Immature natural killer cell (primary cell): ENCODE data around the gene SERPINA3. TPM values are rescaled to one million over a fixed set of nuclear protein-coding genes. Genes with fewer than 3 reads are reported as not detected.
"Not testable (repeated sequence)": the region's sequence is repeated elsewhere in the genome, so short reads cannot be mapped to it uniquely, and the experiment has no call there.

Experiments used
- DNase-seq, 3 donors: peaks; one replicate each; pipeline ENCODE4 v3.0.0; 2022; ENCODE audit warnings: mixed read lengths in 1 of 3
- H3K27ac Mint-ChIP-seq, 6 donors: one replicate each; pipeline ENCODE4 v1.8.0; 2020; ENCODE audit warnings: mixed read lengths in 6 of 6, mild to moderate bottlenecking in 5 of 6, inconsistent platforms in 4 of 6, moderate library complexity in 3 of 6
- H3K27me3 Mint-ChIP-seq, 3 donors: one replicate each; pipeline ENCODE4 v1.8.0; 2020 to 2021; ENCODE audit warnings: low read depth in 3 of 3, mild to moderate bottlenecking in 3 of 3, mixed read lengths in 3 of 3, moderate library complexity in 3 of 3, inconsistent platforms in 1 of 3
- H3K36me3 Mint-ChIP-seq, 3 donors: one replicate each; pipeline ENCODE4 v1.8.0; 2020; ENCODE audit warnings: mixed read lengths in 3 of 3, inconsistent platforms in 2 of 3, mild to moderate bottlenecking in 2 of 3
- H3K4me1 Mint-ChIP-seq, 2 donors: one replicate each; pipeline ENCODE4 v1.8.0; 2020; ENCODE audit warnings: inconsistent platforms in 2 of 2, mild to moderate bottlenecking in 2 of 2, mixed read lengths in 2 of 2, moderate library complexity in 1 of 2
- H3K4me3 Mint-ChIP-seq, 5 donors: one replicate each; pipeline ENCODE4 v1.8.0; 2020; ENCODE audit warnings: mild to moderate bottlenecking in 5 of 5, mixed read lengths in 5 of 5, inconsistent platforms in 3 of 5, moderate library complexity in 3 of 5
- H3K9me3 Mint-ChIP-seq, 6 donors: one replicate each; pipeline ENCODE4 v1.8.0; 2020; ENCODE audit warnings: mild to moderate bottlenecking in 6 of 6, mixed read lengths in 6 of 6, inconsistent platforms in 4 of 6, moderate library complexity in 3 of 6
- polyA plus RNA-seq, 3 donors: library from polyadenylated mRNA; unstranded; fragments of 300-500 nt; fragmentation: Illumina TruSeq; gene quantifications; one replicate each; pipeline ENCODE4 v1.2.3, GENCODE V29; 2021

SERPINA3 gene
- polyA plus RNA-seq, 3 donors from 2014 or later: not detected

- H3K27me3 Mint-ChIP-seq: peaks cover 2 to 4% (median 3%) of the 10 kb centered on the region in 3 donors
- no peak overlapping the region for H3K4me3 Mint-ChIP-seq
- no peaks in the 10 kb centered on the region for H3K4me1 Mint-ChIP-seq
- peaks cover 0 to 2% (median 0%) of the 10 kb centered on the region in 6 donors for H3K9me3 Mint-ChIP-seq
- no peak overlapping the region for H3K27ac Mint-ChIP-seq
- no peak for DNase-seq
- H3K36me3 Mint-ChIP-seq: no peaks in the 10 kb centered on the region
These were observed 36.2 kb upstream of the SERPINA3 start for GRCh38 chr14:94575730-94576585.

GRCh38 chr14:94577472-94577871, 34.7 kb upstream of the SERPINA3 start:
- not testable (repeated sequence) for H3K27me3 Mint-ChIP-seq, H3K4me3 Mint-ChIP-seq, H3K9me3 Mint-ChIP-seq, H3K27ac Mint-ChIP-seq, DNase-seq, H3K36me3 Mint-ChIP-seq, H3K4me1 Mint-ChIP-seq

- DNase-seq: no peak
- Mint-ChIP-seq H3K27ac (no peak overlapping the region), H3K4me3 (no peak overlapping the region), H3K36me3 (no peaks in the 10 kb centered on the region), H3K4me1 (no peaks in the 10 kb centered on the region), H3K27me3 (peaks cover 1 to 2% (median 2%) of the 10 kb centered on the region in 3 donors), H3K9me3 (no peaks in the 10 kb centered on the region)
These were observed 33.5 kb upstream of the SERPINA3 start for GRCh38 chr14:94578712-94579111.

- Mint-ChIP-seq H3K9me3 (no peaks in the 10 kb centered on the region), H3K36me3 (no peaks in the 10 kb centered on the region), H3K27ac (no peak within 1 kb of the TSS), H3K27me3 (peaks cover 0 to 4% (median 0%) of the 10 kb centered on the region in 3 donors), H3K4me1 (no peaks in the 10 kb centered on the region), H3K4me3 (no peak within 1 kb of the TSS)
- DNase-seq: no peak
These were observed 30.8 kb upstream of the SERPINA3 start, which contains the start of gene SERPINA5 for GRCh38 chr14:94581127-94581999. SERPINA5 (plus strand) TSS chr14:94581426; CDS start chr14:94587363, 5,937 bp downstream.

GRCh38 chr14:94582199-94582750, 29.9 kb upstream of the SERPINA3 start:
- no peaks in the 10 kb centered on the region for H3K9me3 Mint-ChIP-seq
- DNase-seq: no peak
- H3K4me1 Mint-ChIP-seq: no peaks in the 10 kb centered on the region
- H3K4me3 Mint-ChIP-seq: no peak overlapping the region
- peaks cover 0 to 4% (median 0%) of the 10 kb centered on the region in 3 donors for H3K27me3 Mint-ChIP-seq
- no peak overlapping the region for H3K27ac Mint-ChIP-seq
- no peaks in the 10 kb centered on the region for H3K36me3 Mint-ChIP-seq

- no peak for DNase-seq
- H3K27me3 Mint-ChIP-seq: peaks cover 0 to 4% (median 0%) of the 10 kb centered on the region in 3 donors
- no peaks in the 10 kb centered on the region for H3K9me3 Mint-ChIP-seq
- H3K36me3 Mint-ChIP-seq: no peaks in the 10 kb centered on the region
- H3K4me1 Mint-ChIP-seq: no peaks in the 10 kb centered on the region
- H3K4me3 Mint-ChIP-seq: no peak overlapping the region
- H3K27ac Mint-ChIP-seq: no peak overlapping the region
These were observed 29.3 kb upstream of the SERPINA3 start for GRCh38 chr14:94582851-94583250.

- no peak overlapping the region for H3K4me3 Mint-ChIP-seq
- H3K9me3 Mint-ChIP-seq: no peaks in the 10 kb centered on the region
- DNase-seq: no peak
- H3K27ac Mint-ChIP-seq: no peak overlapping the region
- H3K27me3 Mint-ChIP-seq: peaks cover 0 to 4% (median 0%) of the 10 kb centered on the region in 3 donors
- no peaks in the 10 kb centered on the region for H3K4me1 Mint-ChIP-seq
- H3K36me3 Mint-ChIP-seq: no peaks in the 10 kb centered on the region
These were observed 28.6 kb upstream of the SERPINA3 start for GRCh38 chr14:94583557-94583956.

GRCh38 chr14:94584591-94585280, 27.5 kb upstream of the SERPINA3 start:
- DNase-seq: no peak
- no peaks in the 10 kb centered on the region for H3K4me1 Mint-ChIP-seq
- H3K9me3 Mint-ChIP-seq: no peaks in the 10 kb centered on the region
- no peaks in the 10 kb centered on the region for H3K36me3 Mint-ChIP-seq
- H3K27me3 Mint-ChIP-seq: peaks cover 0 to 4% (median 0%) of the 10 kb centered on the region in 3 donors
- H3K27ac Mint-ChIP-seq: no peak overlapping the region
- no peak overlapping the region for H3K4me3 Mint-ChIP-seq

GRCh38 chr14:94586635-94587034, 25.6 kb upstream of the SERPINA3 start:
- no peak overlapping the region for H3K27ac Mint-ChIP-seq
- no peaks in the 10 kb centered on the region for H3K36me3 Mint-ChIP-seq
- H3K9me3 Mint-ChIP-seq: no peaks in the 10 kb centered on the region
- no peak for DNase-seq
- H3K4me1 Mint-ChIP-seq: no peaks in the 10 kb centered on the region
- peaks cover 0 to 3% (median 0%) of the 10 kb centered on the region in 3 donors for H3K27me3 Mint-ChIP-seq
- H3K4me3 Mint-ChIP-seq: no peak overlapping the region

- Mint-ChIP-seq H3K4me1 (no peaks in the 10 kb centered on the region), H3K4me3 (no peak overlapping the region), H3K27me3 (peaks cover 0 to 3% (median 0%) of the 10 kb centered on the region in 3 donors), H3K27ac (no peak overlapping the region), H3K9me3 (no peaks in the 10 kb centered on the region), H3K36me3 (no peaks in the 10 kb centered on the region)
- DNase-seq: no peak
These were observed 23.9 kb upstream of the SERPINA3 start for GRCh38 chr14:94588311-94588710.

GRCh38 chr14:94591073-94591472, 21.1 kb upstream of the SERPINA3 start:
- no peaks in the 10 kb centered on the region for H3K9me3 Mint-ChIP-seq
- peaks cover 0 to 1% (median 0%) of the 10 kb centered on the region in 3 donors for H3K27me3 Mint-ChIP-seq
- H3K4me3 Mint-ChIP-seq: no peak overlapping the region
- DNase-seq: no peak
- H3K36me3 Mint-ChIP-seq: no peaks in the 10 kb centered on the region
- H3K27ac Mint-ChIP-seq: no peak overlapping the region
- no peaks in the 10 kb centered on the region for H3K4me1 Mint-ChIP-seq

GRCh38 chr14:94591871-94592270, 20.3 kb upstream of the SERPINA3 start:
- Mint-ChIP-seq H3K9me3 (no peaks in the 10 kb centered on the region), H3K27me3 (peaks cover 0 to 1% (median 0%) of the 10 kb centered on the region in 3 donors), H3K36me3 (no peaks in the 10 kb centered on the region), H3K27ac (no peak overlapping the region), H3K4me3 (no peak overlapping the region), H3K4me1 (no peaks in the 10 kb centered on the region)
- DNase-seq: no peak

- Mint-ChIP-seq H3K4me1 (no peaks in the 10 kb centered on the region), H3K27me3 (peaks cover 0 to 1% (median 0%) of the 10 kb centered on the region in 3 donors), H3K9me3 (no peaks in the 10 kb centered on the region), H3K4me3 (no peak overlapping the region), H3K36me3 (no peaks in the 10 kb centered on the region), H3K27ac (no peak overlapping the region)
- no peak for DNase-seq
These were observed 19.7 kb upstream of the SERPINA3 start for GRCh38 chr14:94592457-94592856.
